IPS-NIHi7 (cell line): ENCODE measurements around the gene SRC.
A peak's percentile ranks its signal among the peaks of the same experiment; 100 is the strongest.
"Not testable (repeated sequence)": the region's sequence is repeated elsewhere in the genome, so short reads cannot be mapped to it uniquely, and the experiment has no call there.

Experiments
- DNase-seq: peaks from one replicate; pipeline ENCODE4 v3.0.0; 2012; ENCODE audit warnings: mixed read lengths; ENCODE audit errors: extremely low spot score

Gene SRC

GRCh38 chr20:37336369-37337207 lies 9.4 kb upstream of the SRC start:
- DNase-seq: peak; percentile 76

GRCh38 chr20:37337208-37337991 lies 8.5 kb upstream of the SRC start:
- DNase-seq: no peak

GRCh38 chr20:37338380-37338779 lies 7.6 kb upstream of the SRC start:
- not testable (repeated sequence) for DNase-seq

GRCh38 chr20:37339208-37339607 lies 6.7 kb upstream of the SRC start:
- DNase-seq: no peak

GRCh38 chr20:37339764-37340109 lies 6.2 kb upstream of the SRC start:
- DNase-seq: not testable (repeated sequence)

- no peak for DNase-seq
Measured at GRCh38 chr20:37340998-37341397, 4.9 kb upstream of the SRC start.

- no peak for DNase-seq
Measured at GRCh38 chr20:37341632-37342031, 4.3 kb upstream of the SRC start.

GRCh38 chr20:37342231-37343177 lies 3.4 kb upstream of the SRC start:
- DNase-seq: no peak

GRCh38 chr20:37343212-37343993 lies 2.5 kb upstream of the SRC start:
- no peak for DNase-seq

GRCh38 chr20:37343994-37344355 lies 2.0 kb upstream of the SRC start:
- DNase-seq: no peak

GRCh38 chr20:37344506-37345338 lies 1.2 kb upstream of the SRC start:
- no peak for DNase-seq

- DNase-seq: no peak
Measured at GRCh38 chr20:37346236-37346534, 245 bp downstream of the SRC start.

- DNase-seq: peak; percentile 47
Measured at GRCh38 chr20:37346535-37347346, 801 bp downstream of the SRC start.

- no peak for DNase-seq
Measured at GRCh38 chr20:37347347-37347823, 1.4 kb downstream of the SRC start.

- no peak for DNase-seq
Measured at GRCh38 chr20:37347891-37348791, 2.2 kb downstream of the SRC start.

GRCh38 chr20:37348792-37349516 lies 3.0 kb downstream of the SRC start:
- no peak for DNase-seq
